ENCODE results near the gene SARM1.

The SARM1 gene

GRCh38 chr17:28350271-28350670 lies 21.2 kb upstream of the SARM1 start:
- no peaks in the 10 kb centered on the region for H3K9me3 ChIP-seq (ENCODE audit: control insufficient read depth, low read length)
- H3K4me3 ChIP-seq (ENCODE audit: insufficient read depth, low read depth, low read length, poor library complexity, severe bottlenecking) = no peak overlapping the region
- H3K27ac ChIP-seq (ENCODE audit: insufficient read depth, low read length, poor library complexity, severe bottlenecking) = no peak overlapping the region
- H3K4me1 ChIP-seq (ENCODE audit: control insufficient read depth, insufficient read depth, low read length, poor library complexity, severe bottlenecking) = no peaks in the 10 kb centered on the region
- H3K27me3 ChIP-seq (replicated peaks; ENCODE audit: control insufficient read depth, insufficient read depth, low read length, poor library complexity, severe bottlenecking) = no peaks in the 10 kb centered on the region
- H3K36me3 ChIP-seq (ENCODE audit: control insufficient read depth, insufficient read depth, low read length) = peaks cover 86% of the 10 kb centered on the region
- DNase-seq = no peak

GRCh38 chr17:28357061-28357900 lies 14.2 kb upstream of the SARM1 start, which contains the start of gene POLDIP2:
TSS of gene POLDIP2 (minus strand) at chr17:28357527. CDS start at chr17:28357448, 79 bp downstream.
- Histone ChIP-seq H3K4me3 (ENCODE audit: insufficient read depth, low read depth, low read length, poor library complexity, severe bottlenecking) (peak within 1 kb of the TSS; percentile 85), H3K9me3 (ENCODE audit: control insufficient read depth, low read length) (no peaks in the 10 kb centered on the region), H3K36me3 (ENCODE audit: control insufficient read depth, insufficient read depth, low read length) (peaks cover 44% of the 10 kb centered on the region), H3K27ac (ENCODE audit: insufficient read depth, low read length, poor library complexity, severe bottlenecking) (peak within 1 kb of the TSS; percentile 77), H3K27me3 (replicated peaks; ENCODE audit: control insufficient read depth, insufficient read depth, low read length, poor library complexity, severe bottlenecking) (no peaks in the 10 kb centered on the region), H3K4me1 (ENCODE audit: control insufficient read depth, insufficient read depth, low read length, poor library complexity, severe bottlenecking) (peaks cover 11% of the 10 kb centered on the region)
- peak; percentile 92 to 93 (median 93) for DNase-seq

GRCh38 chr17:28357901-28358197 lies 13.6 kb upstream of the SARM1 start:
- Histone ChIP-seq H3K36me3 (ENCODE audit: control insufficient read depth, insufficient read depth, low read length) (peaks cover 46% of the 10 kb centered on the region), H3K4me1 (ENCODE audit: control insufficient read depth, insufficient read depth, low read length, poor library complexity, severe bottlenecking) (peaks cover 11% of the 10 kb centered on the region), H3K9me3 (ENCODE audit: control insufficient read depth, low read length) (no peaks in the 10 kb centered on the region), H3K27me3 (replicated peaks; ENCODE audit: control insufficient read depth, insufficient read depth, low read length, poor library complexity, severe bottlenecking) (no peaks in the 10 kb centered on the region), H3K27ac (ENCODE audit: insufficient read depth, low read length, poor library complexity, severe bottlenecking) (peak overlapping the region; percentile 77), H3K4me3 (ENCODE audit: insufficient read depth, low read depth, low read length, poor library complexity, severe bottlenecking) (peak overlapping the region; percentile 85)
- DNase-seq = no peak

GRCh38 chr17:28363186-28363585 lies 8.3 kb upstream of the SARM1 start:
- H3K9me3 ChIP-seq (ENCODE audit: control insufficient read depth, low read length) = no peaks in the 10 kb centered on the region
- H3K36me3 ChIP-seq (ENCODE audit: control insufficient read depth, insufficient read depth, low read length) = peaks cover 54% of the 10 kb centered on the region
- no peak overlapping the region for H3K4me3 ChIP-seq (ENCODE audit: insufficient read depth, low read depth, low read length, poor library complexity, severe bottlenecking)
- no peak for DNase-seq
- no peaks in the 10 kb centered on the region for H3K27me3 ChIP-seq (replicated peaks; ENCODE audit: control insufficient read depth, insufficient read depth, low read length, poor library complexity, severe bottlenecking)
- H3K27ac ChIP-seq (ENCODE audit: insufficient read depth, low read length, poor library complexity, severe bottlenecking) = no peak overlapping the region
- H3K4me1 ChIP-seq (ENCODE audit: control insufficient read depth, insufficient read depth, low read length, poor library complexity, severe bottlenecking) = peaks cover under 1% of the 10 kb centered on the region

GRCh38 chr17:28363776-28364650 lies 7.5 kb upstream of the SARM1 start:
- Histone ChIP-seq H3K27me3 (replicated peaks; ENCODE audit: control insufficient read depth, insufficient read depth, low read length, poor library complexity, severe bottlenecking) (no peaks in the 10 kb centered on the region), H3K9me3 (ENCODE audit: control insufficient read depth, low read length) (no peaks in the 10 kb centered on the region), H3K4me3 (ENCODE audit: insufficient read depth, low read depth, low read length, poor library complexity, severe bottlenecking) (no peak overlapping the region), H3K4me1 (ENCODE audit: control insufficient read depth, insufficient read depth, low read length, poor library complexity, severe bottlenecking) (no peaks in the 10 kb centered on the region), H3K36me3 (ENCODE audit: control insufficient read depth, insufficient read depth, low read length) (peaks cover 54% of the 10 kb centered on the region), H3K27ac (ENCODE audit: insufficient read depth, low read length, poor library complexity, severe bottlenecking) (no peak overlapping the region)
- DNase-seq = no peak

- Histone ChIP-seq H3K4me3 (ENCODE audit: insufficient read depth, low read depth, low read length, poor library complexity, severe bottlenecking) (no peak within 1 kb of the TSS), H3K4me1 (ENCODE audit: control insufficient read depth, insufficient read depth, low read length, poor library complexity, severe bottlenecking) (no peaks in the 10 kb centered on the region), H3K27ac (ENCODE audit: insufficient read depth, low read length, poor library complexity, severe bottlenecking) (no peak within 1 kb of the TSS), H3K9me3 (ENCODE audit: control insufficient read depth, low read length) (no peaks in the 10 kb centered on the region), H3K27me3 (replicated peaks; ENCODE audit: control insufficient read depth, insufficient read depth, low read length, poor library complexity, severe bottlenecking) (no peaks in the 10 kb centered on the region), H3K36me3 (ENCODE audit: control insufficient read depth, insufficient read depth, low read length) (peaks cover 54% of the 10 kb centered on the region)
- DNase-seq = no peak
Observed at GRCh38 chr17:28364665-28365363, 6.7 kb upstream of the SARM1 start, which contains the start of gene SEBOX. TSS of gene SEBOX (minus strand) at chr17:28365199. CDS start at chr17:28365151, 48 bp downstream.

GRCh38 chr17:28365487-28365886 lies 6.0 kb upstream of the SARM1 start:
- no peak for DNase-seq
- no peak overlapping the region for H3K4me3 ChIP-seq (ENCODE audit: insufficient read depth, low read depth, low read length, poor library complexity, severe bottlenecking)
- H3K36me3 ChIP-seq (ENCODE audit: control insufficient read depth, insufficient read depth, low read length) = peaks cover 47% of the 10 kb centered on the region
- no peaks in the 10 kb centered on the region for H3K4me1 ChIP-seq (ENCODE audit: control insufficient read depth, insufficient read depth, low read length, poor library complexity, severe bottlenecking)
- H3K27ac ChIP-seq (ENCODE audit: insufficient read depth, low read length, poor library complexity, severe bottlenecking) = no peak overlapping the region
- no peaks in the 10 kb centered on the region for H3K9me3 ChIP-seq (ENCODE audit: control insufficient read depth, low read length)
- H3K27me3 ChIP-seq (replicated peaks; ENCODE audit: control insufficient read depth, insufficient read depth, low read length, poor library complexity, severe bottlenecking) = no peaks in the 10 kb centered on the region

- no peak for DNase-seq
- Histone ChIP-seq H3K27ac (ENCODE audit: insufficient read depth, low read length, poor library complexity, severe bottlenecking) (no peak overlapping the region), H3K4me3 (ENCODE audit: insufficient read depth, low read depth, low read length, poor library complexity, severe bottlenecking) (no peak overlapping the region), H3K4me1 (ENCODE audit: control insufficient read depth, insufficient read depth, low read length, poor library complexity, severe bottlenecking) (peaks cover 3% of the 10 kb centered on the region), H3K9me3 (ENCODE audit: control insufficient read depth, low read length) (no peaks in the 10 kb centered on the region), H3K27me3 (replicated peaks; ENCODE audit: control insufficient read depth, insufficient read depth, low read length, poor library complexity, severe bottlenecking) (no peaks in the 10 kb centered on the region), H3K36me3 (ENCODE audit: control insufficient read depth, insufficient read depth, low read length) (peaks cover 36% of the 10 kb centered on the region)
Observed at GRCh38 chr17:28366605-28367004, 4.9 kb upstream of the SARM1 start.

GRCh38 chr17:28367641-28368305 lies 3.7 kb upstream of the SARM1 start:
- Histone ChIP-seq H3K4me3 (ENCODE audit: insufficient read depth, low read depth, low read length, poor library complexity, severe bottlenecking) (no peak overlapping the region), H3K27me3 (replicated peaks; ENCODE audit: control insufficient read depth, insufficient read depth, low read length, poor library complexity, severe bottlenecking) (no peaks in the 10 kb centered on the region), H3K27ac (ENCODE audit: insufficient read depth, low read length, poor library complexity, severe bottlenecking) (no peak overlapping the region), H3K9me3 (ENCODE audit: control insufficient read depth, low read length) (no peaks in the 10 kb centered on the region), H3K36me3 (ENCODE audit: control insufficient read depth, insufficient read depth, low read length) (peaks cover 25% of the 10 kb centered on the region), H3K4me1 (ENCODE audit: control insufficient read depth, insufficient read depth, low read length, poor library complexity, severe bottlenecking) (peaks cover 14% of the 10 kb centered on the region)
- no peak for DNase-seq

Data from effector memory CD4-positive, alpha-beta T cell (primary cell).